Naive thymus-derived CD4-positive, alpha-beta T cell (primary cell): Measurements from ENCODE around the gene LSP1. TPM values are rescaled to one million over a fixed set of nuclear protein-coding genes. Genes with fewer than 3 reads are reported as not detected.

ENCODE experiments used
- ATAC-seq: fragments of 150-1000 bp; cut with Tn5 transposase; 2 replicates; pipeline ENCODE4 v1.10.0; 2021; ENCODE audit warnings: mild to moderate bottlenecking, moderate library complexity
- CTCF ChIA-PET: fragments of 350-600 bp; sonication (Branson Sonifier 250); formaldehyde crosslinking; loops from one replicate; lab custom pipeline; 2021; ENCODE audit warnings: antibody characterized with exemption; lab: Charles Lee
- POLR2A ChIA-PET: fragments of 350-600 bp; sonication (Branson Sonifier 250); formaldehyde crosslinking; loops from one replicate; lab custom pipeline; 2021; ENCODE audit warnings: antibody characterized with exemption, inconsistent platforms; lab: Charles Lee
- DNase-seq, 9 donors: peaks; one replicate each; pipeline versions ENCODE4 v3.0.0 to v3.0.0-alpha.2; 2020 to 2022; ENCODE audit warnings: mixed read lengths in 1 of 9
- H3K27ac ChIP-seq: one replicate; pipeline ENCODE4 v1.7.0; 2013; ENCODE audit warnings: mild to moderate bottlenecking, low read depth, low read length, moderate library complexity
- H3K27me3 ChIP-seq, 2 donors: one replicate each; pipeline ENCODE4 v1.7.0; 2013; ENCODE audit warnings: low read length in 2 of 2, mild to moderate bottlenecking in 2 of 2, moderate library complexity in 2 of 2; ENCODE audit not compliant: control insufficient read depth in 2 of 2, insufficient read depth in 2 of 2
- H3K36me3 ChIP-seq, 3 experiments: 1 replicate in 2 of 3; 2 replicates in 1 of 3; pipeline ENCODE4 v1.7.0; 2013; ENCODE audit warnings: low read length in 3 of 3, mild to moderate bottlenecking in 3 of 3, moderate library complexity in 1 of 3; ENCODE audit not compliant: insufficient read depth in 3 of 3, control insufficient read depth in 2 of 3
- H3K4me1 ChIP-seq, 2 donors: one replicate each; pipeline ENCODE4 v1.7.0; 2013; ENCODE audit warnings: low read length in 2 of 2, mild to moderate bottlenecking in 2 of 2, moderate library complexity in 1 of 2; ENCODE audit not compliant: control insufficient read depth in 2 of 2, insufficient read depth in 2 of 2
- H3K4me3 ChIP-seq: 2 replicates; pipeline ENCODE4 v1.7.0; 2013; ENCODE audit warnings: mild to moderate bottlenecking, low read length
- H3K9me3 ChIP-seq, 3 experiments: 1 replicate in 2 of 3; 2 replicates in 1 of 3; pipeline ENCODE4 v1.7.0; 2013; ENCODE audit warnings: low read length in 3 of 3; ENCODE audit not compliant: control insufficient read depth in 2 of 3
- H3K27ac Mint-ChIP-seq, 9 donors: one replicate each; pipeline ENCODE4 v1.8.0; 2020 to 2022; ENCODE audit warnings: mixed read lengths in 9 of 9, mild to moderate bottlenecking in 8 of 9, moderate library complexity in 5 of 9, inconsistent platforms in 2 of 9
- H3K27me3 Mint-ChIP-seq, 5 donors: one replicate each; pipeline ENCODE4 v1.8.0; 2021 to 2022; ENCODE audit warnings: mixed read lengths in 5 of 5, mild to moderate bottlenecking in 1 of 5
- H3K36me3 Mint-ChIP-seq, 5 donors: one replicate each; pipeline ENCODE4 v1.8.0; 2020 to 2022; ENCODE audit warnings: mixed read lengths in 5 of 5, mild to moderate bottlenecking in 3 of 5, inconsistent platforms in 1 of 5
- H3K4me1 Mint-ChIP-seq, 7 donors: one replicate each; pipeline ENCODE4 v1.8.0; 2020 to 2022; ENCODE audit warnings: mixed read lengths in 7 of 7, mild to moderate bottlenecking in 3 of 7, inconsistent platforms in 1 of 7
- H3K4me3 Mint-ChIP-seq, 10 donors: one replicate each; pipeline ENCODE4 v1.8.0; 2020 to 2022; ENCODE audit warnings: mild to moderate bottlenecking in 10 of 10, mixed read lengths in 10 of 10, moderate library complexity in 6 of 10, inconsistent platforms in 2 of 10
- H3K9me3 Mint-ChIP-seq, 11 donors: one replicate each; pipeline ENCODE4 v1.8.0; 2020 to 2022; ENCODE audit warnings: mixed read lengths in 11 of 11, mild to moderate bottlenecking in 4 of 11, inconsistent platforms in 1 of 11, moderate library complexity in 1 of 11
- intact Hi-C, 2 donors: fragments of 100-400 bp; cut with micrococcal nuclease; formaldehyde crosslinking; loops; one replicate each; pipeline ENCODE4 v1.15.1; 2023
- polyA plus RNA-seq, 2 donors: library from polyadenylated mRNA; unstranded; fragments of 300-500 nt; fragmentation: Illumina TruSeq; gene quantifications; one replicate each; pipeline ENCODE4 v1.2.3, GENCODE V29; 2021
- total RNA-seq, 6 experiments: library from RNA in 5 of 6; stranded (reverse) in 5 of 6; gene quantifications; 1 replicate in 5 of 6; 2 replicates in 1 of 6; pipeline ENCODE4 v1.2.3 and lab custom pipeline; 2021 to 2026

LSP1 gene
- total and polyA plus RNA-seq, 7 experiments from 2014 or later, result 248 to 578 (median 295) TPM

GRCh38 chr11:1856306-1857005, 3.6 kb downstream of the LSP1 start:
- H3K27ac ChIP-seq, result no peak overlapping the region
- H3K4me1 Mint-ChIP-seq, result peaks cover 19 to 47% (median 34%) of the 10 kb centered on the region in 7 donors

DNA sequence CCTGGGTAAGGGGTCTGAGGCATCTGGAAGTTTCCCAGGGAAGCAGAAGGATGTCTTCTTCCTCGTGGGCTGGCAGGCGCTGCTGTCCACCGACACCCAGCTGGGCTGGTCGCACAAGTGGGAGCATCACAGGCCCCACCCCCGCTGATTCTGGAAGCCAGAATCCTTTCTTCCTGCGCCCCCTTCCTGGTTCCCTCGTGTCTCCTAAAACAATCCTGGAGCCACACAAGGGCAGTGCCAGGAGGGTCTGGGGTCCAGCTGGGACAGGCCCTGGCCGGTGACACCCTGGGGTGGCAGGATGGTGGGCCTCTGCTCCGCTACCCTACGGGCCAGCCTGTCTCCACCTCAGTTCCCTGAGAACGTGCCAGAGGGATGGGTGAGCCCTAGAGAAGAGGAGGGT, 4.2 kb downstream of the LSP1 start:
- Mint-ChIP-seq H3K9me3 (no peaks in the 10 kb centered on the region), H3K4me1 (peaks cover 16 to 42% (median 28%) of the 10 kb centered on the region in 7 donors), H3K36me3 (peaks cover 0 to 16% (median 0%) of the 10 kb centered on the region in 5 donors), H3K27me3 (peaks cover 0 to 2% (median 0%) of the 10 kb centered on the region in 5 donors), H3K4me3 (peak overlapping the region in 1 of 10 donors; percentile 98), H3K27ac (no peak overlapping the region)
- Histone ChIP-seq H3K4me3 (no peak overlapping the region), H3K36me3 (peaks cover 0 to 28% (median 0%) of the 10 kb centered on the region in 3 experiments), H3K9me3 (no peaks in the 10 kb centered on the region), H3K4me1 (peaks cover 37 to 42% of the 10 kb centered on the region in 2 donors), H3K27me3 (no peaks in the 10 kb centered on the region), H3K27ac (no peak overlapping the region)
- ChIA-PET CTCF (interaction anchor here (1.1 kb wide), 1 partner anchor 25 kb away, joined by 3 read pairs; no protein-coding TSS in a partner anchor), POLR2A (interaction anchor here (0.6 to 1.0 kb wide), 2 partner anchors 10 to 264 kb away, joined by 3 to 4 read pairs; no protein-coding TSS in a partner anchor)
- intact Hi-C loops, result loop anchor here in 1 of 2 donors (10.0 kb wide), 2 partner anchors 282 to 1038 kb away; partner anchors contain the start of gene DUSP8
- DNase-seq (no peak), ATAC-seq (no peak)

More at GRCh38 chr11:1856306-1857005, 3.6 kb downstream of the LSP1 start:
- intact Hi-C loops, result loop anchor here in 1 of 2 donors (10.0 kb wide), 2 partner anchors 282 to 1038 kb away; partner anchors contain the start of gene DUSP8
- no peaks in the 10 kb centered on the region for H3K9me3 ChIP-seq
- H3K36me3 ChIP-seq, result peaks cover 0 to 28% (median 0%) of the 10 kb centered on the region in 3 experiments
- Mint-ChIP-seq H3K9me3 (no peaks in the 10 kb centered on the region), H3K27me3 (peaks cover 0 to 2% (median 0%) of the 10 kb centered on the region in 5 donors), H3K36me3 (peaks cover 0 to 16% (median 0%) of the 10 kb centered on the region in 5 donors), H3K27ac (peak overlapping the region in 6 of 9 donors; percentile 2 to 86 (median 47)), H3K4me3 (peak overlapping the region in 6 of 10 donors; percentile 37 to 98 (median 47))
- no peaks in the 10 kb centered on the region for H3K27me3 ChIP-seq
- no peak for ATAC-seq
- ChIA-PET CTCF (interaction anchor here (1.1 to 1.5 kb wide), 2 partner anchors 25 to 146 kb away, joined by 3 to 4 read pairs; no protein-coding TSS in a partner anchor), POLR2A (interaction anchor here (0.6 to 7.1 kb wide), 6 partner anchors 9 to 151 kb away, joined by 3 to 91 read pairs (median 4); partner anchors contain the start of gene PRR33)
- H3K4me1 ChIP-seq, result peaks cover 41 to 48% of the 10 kb centered on the region in 2 donors
- DNase-seq, result no peak
- no peak overlapping the region for H3K4me3 ChIP-seq

DNA sequence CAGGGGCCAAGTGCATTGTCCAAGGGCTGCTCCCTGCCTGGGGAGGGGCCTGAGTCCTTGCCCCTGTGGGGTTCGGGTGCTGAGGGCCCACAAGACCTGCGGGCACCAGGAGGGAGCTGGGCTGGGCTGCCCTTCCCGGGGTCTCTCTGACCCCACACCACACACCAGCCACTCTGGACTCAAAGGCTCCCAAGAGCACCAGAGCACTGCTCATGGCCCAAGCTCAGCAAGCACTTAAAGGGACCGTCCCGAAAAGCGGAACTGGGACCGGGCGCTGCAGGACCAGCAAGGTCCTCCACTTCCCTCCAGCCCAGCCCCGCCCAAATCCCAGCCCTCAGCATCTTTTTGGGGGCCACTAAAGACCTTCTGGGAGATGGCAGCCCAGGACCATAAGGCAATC, 5.3 kb downstream of the LSP1 start:
- peaks cover 0 to 35% (median 0%) of the 10 kb centered on the region in 3 experiments for H3K36me3 ChIP-seq
- no peak overlapping the region for H3K4me3 ChIP-seq
- ATAC-seq, result no peak
- Mint-ChIP-seq H3K4me3 (peak overlapping the region in 1 of 10 donors; percentile 51), H3K27ac (peak overlapping the region in 4 of 9 donors; percentile 12 to 72 (median 58)), H3K9me3 (no peaks in the 10 kb centered on the region), H3K27me3 (no peaks in the 10 kb centered on the region), H3K36me3 (peaks cover 0 to 10% (median 0%) of the 10 kb centered on the region in 5 donors), H3K4me1 (peaks cover 8 to 32% (median 19%) of the 10 kb centered on the region in 7 donors)
- no peaks in the 10 kb centered on the region for H3K27me3 ChIP-seq
- intact Hi-C loops, result loop anchor here in 1 of 2 donors (10.0 kb wide), 2 partner anchors 283 to 1037 kb away; partner anchors contain the start of gene DUSP8
- ChIA-PET POLR2A (interaction anchor here (0.5 to 1.3 kb wide), 3 partner anchors 11 to 1037 kb away, joined by 3 to 4 read pairs (median 3); no protein-coding TSS in a partner anchor), CTCF (no interaction called here)
- no peak for DNase-seq
- H3K27ac ChIP-seq, result no peak overlapping the region
- H3K9me3 ChIP-seq, result no peaks in the 10 kb centered on the region
- H3K4me1 ChIP-seq, result peaks cover 36 to 43% of the 10 kb centered on the region in 2 donors

DNA sequence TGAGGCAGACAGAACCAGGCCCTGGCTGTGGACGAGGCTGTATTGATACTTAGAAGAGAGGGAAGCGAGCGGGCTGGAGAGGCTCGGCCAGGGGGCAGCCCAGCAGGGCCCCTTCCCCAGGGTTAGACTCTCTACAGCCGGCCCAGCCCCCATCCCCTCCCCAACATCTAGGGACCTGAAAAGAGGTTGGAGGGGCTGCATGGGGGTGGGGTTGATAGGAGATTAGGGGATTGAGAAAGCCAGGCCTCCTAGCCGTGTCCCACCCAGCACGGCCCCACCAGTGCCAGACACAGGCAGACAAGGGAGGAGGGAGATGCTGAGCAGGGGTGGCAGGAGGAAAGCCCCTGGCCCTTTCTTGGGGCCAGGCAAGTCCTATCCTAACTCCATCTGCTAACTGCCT, 5.7 kb downstream of the LSP1 start:
- no peak for DNase-seq
- Histone ChIP-seq H3K27me3 (no peaks in the 10 kb centered on the region), H3K27ac (no peak overlapping the region), H3K4me3 (no peak overlapping the region), H3K9me3 (no peaks in the 10 kb centered on the region), H3K4me1 (peaks cover 40 to 47% of the 10 kb centered on the region in 2 donors), H3K36me3 (peaks cover 0 to 35% (median 0%) of the 10 kb centered on the region in 3 experiments)
- Mint-ChIP-seq H3K9me3 (no peaks in the 10 kb centered on the region), H3K4me3 (peak overlapping the region in 2 of 10 donors; percentile 12 to 51), H3K27ac (peak overlapping the region in 5 of 9 donors; percentile 43 to 72 (median 54)), H3K27me3 (no peaks in the 10 kb centered on the region), H3K36me3 (peaks cover 0 to 8% (median 0%) of the 10 kb centered on the region in 5 donors), H3K4me1 (peaks cover 8 to 32% (median 19%) of the 10 kb centered on the region in 7 donors)
- no peak for ATAC-seq
- CTCF ChIA-PET, result interaction anchor here (0.8 kb wide), 1 partner anchor 24 kb away, joined by 3 read pairs; no protein-coding TSS in a partner anchor
- intact Hi-C loops, result loop anchor here in 1 of 2 donors (10.0 kb wide), 2 partner anchors 284 to 1036 kb away; partner anchors contain the start of gene DUSP8
- POLR2A ChIA-PET, result interaction anchor here (1.2 to 1.3 kb wide), 3 partner anchors 11 to 31 kb away, joined by 3 read pairs; no protein-coding TSS in a partner anchor

- H3K4me3 Mint-ChIP-seq, result peak overlapping the region in 2 of 10 donors; percentile 12 to 51
- ChIA-PET POLR2A (interaction anchor here (1.2 to 1.6 kb wide), 3 partner anchors 8 to 31 kb away, joined by 3 to 7 read pairs (median 3); no protein-coding TSS in a partner anchor), CTCF (interaction anchor here (0.8 kb wide), 1 partner anchor 23 kb away, joined by 3 read pairs; no protein-coding TSS in a partner anchor)
- no peak for ATAC-seq
- Histone ChIP-seq H3K36me3 (peaks cover 0 to 34% (median 0%) of the 10 kb centered on the region in 3 experiments), H3K4me1 (peaks cover 42 to 47% of the 10 kb centered on the region in 2 donors), H3K9me3 (no peaks in the 10 kb centered on the region), H3K4me3 (no peak overlapping the region), H3K27ac (no peak overlapping the region), H3K27me3 (no peaks in the 10 kb centered on the region)
- no peak for DNase-seq
- intact Hi-C loops, result loop anchor here in 1 of 2 donors (10.0 kb wide), 2 partner anchors 284 to 1036 kb away; partner anchors contain the start of gene DUSP8
- peak overlapping the region in 6 of 9 donors; percentile 31 to 90 (median 56) for H3K27ac Mint-ChIP-seq
- no peaks in the 10 kb centered on the region for H3K27me3 Mint-ChIP-seq
- peaks cover 0 to 6% (median 0%) of the 10 kb centered on the region in 5 donors for H3K36me3 Mint-ChIP-seq
- H3K9me3 Mint-ChIP-seq, result no peaks in the 10 kb centered on the region
- H3K4me1 Mint-ChIP-seq, result peaks cover 6 to 29% (median 15%) of the 10 kb centered on the region in 7 donors
Observed at GRCh38 chr11:1859004-1859403, 6.1 kb downstream of the LSP1 start.

GRCh38 chr11:1860108-1860507, 7.2 kb downstream of the LSP1 start:
- intact Hi-C loops, result no loop called here
- H3K4me3 Mint-ChIP-seq, result no peak overlapping the region
- Histone ChIP-seq H3K4me1 (peaks cover 35 to 37% of the 10 kb centered on the region in 2 donors), H3K36me3 (peaks cover 0 to 35% (median 0%) of the 10 kb centered on the region in 3 experiments), H3K9me3 (no peaks in the 10 kb centered on the region), H3K27me3 (no peaks in the 10 kb centered on the region), H3K27ac (no peak overlapping the region), H3K4me3 (no peak overlapping the region)
- H3K27me3 Mint-ChIP-seq, result no peaks in the 10 kb centered on the region
- H3K27ac Mint-ChIP-seq, result no peak overlapping the region
- no peaks in the 10 kb centered on the region for H3K9me3 Mint-ChIP-seq
- DNase-seq (no peak), ATAC-seq (no peak)
- ChIA-PET CTCF (no interaction called here), POLR2A (interaction anchor here (1.1 to 1.6 kb wide), 2 partner anchors 9 to 13 kb away, joined by 6 to 7 read pairs; no protein-coding TSS in a partner anchor)
- peaks cover 0 to 4% (median 0%) of the 10 kb centered on the region in 5 donors for H3K36me3 Mint-ChIP-seq
- H3K4me1 Mint-ChIP-seq, result peaks cover 8 to 34% (median 15%) of the 10 kb centered on the region in 7 donors
